K562 (cell line): ENCODE results near the gene SLC2A9. TPM values are rescaled to one million over a fixed set of nuclear protein-coding genes. Genes with fewer than 3 reads are reported as not detected.
A peak's percentile ranks its signal among the peaks of the same experiment; 100 is the strongest.

ENCODE experiments used
- ATAC-seq: fragments of 200-7000 bp; cut with Tn5 transposase; 3 replicates; pipeline ENCODE4 v1.9.1; 2020; ENCODE audit warnings: moderate library complexity
- BruUV-seq: library from RNA; stranded (reverse); fragments of 400-500 nt; replicated peaks from 2 replicates; lab custom pipeline; 2021; lab: Mats Ljungman, UMichigan
- CTCF ChIA-PET: fragments of 300-600 bp; formaldehyde crosslinking; extraction: SDS; loops from one replicate; lab custom pipeline; 2021; ENCODE audit warnings: low intra/inter-chr PET ratio; lab: Yijun Ruan, JAX
- POLR2A ChIA-PET: fragments of 300-600, 350-650 bp; sonication (Branson Sonifier 250); formaldehyde crosslinking; extraction: SDS; loops from one replicate; lab custom pipeline; 2021; ENCODE audit warnings: antibody characterized with exemption, inconsistent platforms; lab: Yijun Ruan, JAX
- DNase-seq, 4 experiments: peaks; one replicate each; pipeline versions ENCODE4 v3.0.0 to v3.0.0-alpha.2; 2011 to 2018; ENCODE audit warnings: low spot score in 3 of 4, mixed read lengths in 3 of 4; ENCODE audit errors: extremely low read depth in 1 of 4
- FAIRE-seq: peaks from 2 replicates; lab custom pipeline; 2011; peaks lifted over from hg19 to GRCh38; lab: Jason Lieb, UNC
- H2AFZ ChIP-seq: 2 replicates; pipeline ENCODE4 v1.6.0; 2011; ENCODE audit warnings: low read depth, low read length, control low read depth, inconsistent platforms
- H3K27ac ChIP-seq: fragments of 200-600 bp; 3 replicates; pipeline ENCODE4 v1.8.0; 2011; ENCODE audit warnings: low read depth, mild to moderate bottlenecking, control low read depth, inconsistent platforms, low read length, moderate library complexity, mixed read lengths; ENCODE audit errors: extremely low read depth
- H3K27me3 ChIP-seq, 2 experiments: fragments of 300-600 bp in 1 of 2; 2 replicates in 1 of 2; 3 replicates in 1 of 2; pipeline versions ENCODE4 v1.6.0 to v1.8.0; 2011; ENCODE audit warnings: inconsistent platforms in 2 of 2, low read length in 2 of 2, mild to moderate bottlenecking in 1 of 2, mixed read lengths in 1 of 2, moderate library complexity in 1 of 2; ENCODE audit not compliant: control insufficient read depth in 2 of 2, insufficient read depth in 2 of 2
- H3K36me3 ChIP-seq: fragments of 300-600 bp; 3 replicates; pipeline ENCODE4 v1.8.0; 2011; ENCODE audit warnings: mild to moderate bottlenecking, low read length, inconsistent platforms; ENCODE audit not compliant: control insufficient read depth, insufficient read depth
- H3K4me1 ChIP-seq, 2 experiments: fragments of 200-600 bp in 1 of 2; replicated peaks in 1 of 2; 2 replicates in 1 of 2; 3 replicates in 1 of 2; pipeline versions ENCODE4 v1.5.1 to v1.8.0; 2011; ENCODE audit warnings: inconsistent platforms in 2 of 2, low read length in 2 of 2, mild to moderate bottlenecking in 1 of 2, mixed read lengths in 1 of 2, moderate library complexity in 1 of 2; ENCODE audit not compliant: control insufficient read depth in 2 of 2, insufficient read depth in 2 of 2
- H3K4me2 ChIP-seq: 2 replicates; pipeline ENCODE4 v1.6.1; 2011; ENCODE audit warnings: low read length, control low read depth, inconsistent platforms, mixed read lengths; ENCODE audit not compliant: insufficient read depth
- H3K4me3 ChIP-seq: fragments of 200-600 bp; sonication (generic), shearing (Covaris generic); 2 replicates; pipeline ENCODE4 v1.5.1; 2016; ENCODE audit warnings: control low read depth, inconsistent platforms
- H3K79me2 ChIP-seq: fragments of 200-600 bp; 3 replicates; pipeline ENCODE4 v1.8.0; 2011; ENCODE audit warnings: low read length, inconsistent platforms; ENCODE audit not compliant: control insufficient read depth, insufficient read depth
- H3K9ac ChIP-seq, 2 experiments: 2 replicates each; pipeline versions ENCODE4 v1.6.0 to v1.6.1; 2011; ENCODE audit warnings: low read depth in 2 of 2, low read length in 2 of 2, control low read depth in 1 of 2, inconsistent platforms in 1 of 2, mild to moderate bottlenecking in 1 of 2, mixed read lengths in 1 of 2; ENCODE audit not compliant: insufficient read depth in 1 of 2
- H3K9me1 ChIP-seq: one replicate; pipeline ENCODE4 v1.6.0; 2011; ENCODE audit warnings: inconsistent platforms, mild to moderate bottlenecking, low read length, moderate library complexity; ENCODE audit not compliant: control insufficient read depth, insufficient read depth
- H3K9me3 ChIP-seq: replicated peaks from 2 replicates; pipeline ENCODE4 v1.5.1; 2011; ENCODE audit warnings: low read depth, low read length, inconsistent platforms; ENCODE audit not compliant: control insufficient read depth, insufficient read depth
- H4K20me1 ChIP-seq: replicated peaks from 2 replicates; pipeline ENCODE4 v1.6.1; 2011; ENCODE audit warnings: low read length, inconsistent platforms, mixed read lengths; ENCODE audit not compliant: control insufficient read depth, insufficient read depth
- ESRRB ChIP-seq: fragments of 250-450 bp; sonication (Bioruptor Pico); IDR thresholded peaks from 2 replicates; pipeline ENCODE4 v1.5.0; 2020; ENCODE audit warnings: mild to moderate bottlenecking, moderate library complexity, borderline replicate concordance
- EWSR1 ChIP-seq: fragments of 450-650 bp; IDR thresholded peaks from 2 replicates; pipeline ENCODE4 v1.6.1; 2018; ENCODE audit warnings: borderline replicate concordance, mild to moderate bottlenecking, low read depth, moderate library complexity; ENCODE audit not compliant: partially characterized antibody
- GABPB1 ChIP-seq: sonication (generic); formaldehyde crosslinking; IDR thresholded peaks from 2 replicates; pipeline ENCODE4 v1.8.0; 2022; ENCODE audit warnings: mild to moderate bottlenecking, missing genetic modification reagents
- JUND ChIP-seq, 2 experiments: IDR thresholded peaks; 2 replicates in 1 of 2; 3 replicates in 1 of 2; pipeline ENCODE4 v1.6.1; 2011; ENCODE audit warnings: borderline replicate concordance in 2 of 2, low read depth in 2 of 2, low read length in 2 of 2, improper control_type of control experiment in 1 of 2, missing biosample characterization in 1 of 2, missing genetic modification characterization in 1 of 2, missing genetic modification reagents in 1 of 2
- RAD21 ChIP-seq, 2 experiments: fragments of 250-450 bp in 1 of 2; fragments of 450-650 bp in 1 of 2; sonication (Bioruptor Pico) in 1 of 2; formaldehyde crosslinking in 1 of 2; IDR thresholded peaks in 1 of 2; conservative IDR thresholded peaks in 1 of 2; 2 replicates each; pipeline versions ENCODE4 v1.4.0 to v1.8.0; 2020 to 2022; ENCODE audit warnings: mild to moderate bottlenecking in 2 of 2, moderate library complexity in 1 of 2
- SMC3 ChIP-seq: conservative IDR thresholded peaks from 2 replicates; pipeline ENCODE4 v1.6.1; 2011; ENCODE audit warnings: low read depth, low read length, improper control_type of control experiment; ENCODE audit not compliant: insufficient read depth
- TBP ChIP-seq: optimal IDR thresholded peaks from 2 replicates; pipeline ENCODE3; 2011; ENCODE audit warnings: low read depth, low read length, improper control_type of control experiment
- ZBTB8A ChIP-seq: fragments of 450-650 bp; IDR thresholded peaks from 2 replicates; pipeline ENCODE4 v1.6.1; 2018; ENCODE audit warnings: mild to moderate bottlenecking, moderate library complexity; ENCODE audit not compliant: partially characterized antibody
- ZNF79 ChIP-seq: fragments of 250-450 bp; sonication (Bioruptor Pico); IDR thresholded peaks from 2 replicates; pipeline ENCODE4 v1.4.0; 2020; ENCODE audit warnings: low read depth, mild to moderate bottlenecking, moderate library complexity
- WGBS: fragments of 100-300 bp; shearing (Covaris generic); methylation state at CpG from one replicate; pipeline ENCODE4 v1.1.6; 2016; ENCODE audit warnings: low coverage, mixed read lengths; ENCODE audit not compliant: insufficient coverage; ENCODE audit errors: missing lambda C conversion rate; 5-methylcytosine and 5-hydroxymethylcytosine counted together
- in situ Hi-C: fragments of 300-500 bp; cut with MboI; formaldehyde crosslinking; loops from 4 replicates; pipeline ENCODE4 v1.15.0; 2018; ENCODE audit warnings: inconsistent platforms, mixed read lengths
- intact Hi-C: fragments of 100-400 bp; cut with micrococcal nuclease; formaldehyde crosslinking; loops from 2 replicates; pipeline ENCODE4 v1.14.2; 2022
- polyA plus RNA-seq, 8 experiments: library from polyadenylated mRNA; depleted of rRNA in 4 of 8; stranded (reverse) in 5 of 8; unstranded in 3 of 8; fragments of >200 nt; fragmentation: Nextera tagmentation in 2 of 8; fragmentation: Illumina TruSeq in 1 of 8; extraction: Ambion mirVana in 2 of 8; extraction: Trizol in 1 of 8; gene quantifications; 2 replicates each; pipeline versions ENCODE4 v1.2.1 to v1.2.3, GENCODE V29; 2011 to 2014; ENCODE audit warnings: inconsistent platforms in 1 of 8, missing spikeins in 1 of 8
- total RNA-seq, 7 experiments: library from RNA; depleted of rRNA in 6 of 7; stranded (reverse); fragments of >200 nt in 6 of 7; fragmentation: Illumina TruSeq in 2 of 7; extraction: Trizol in 2 of 7; gene quantifications; 2 replicates each; pipeline versions ENCODE4 v1.2.1 to v1.2.3, GENCODE V29; 2011 to 2021; ENCODE audit warnings: low replicate concordance in 1 of 7
- TF ChIP-seq, protein P1 (sequence below), 3 experiments: IDR thresholded peaks in 2 of 3; conservative IDR thresholded peaks in 1 of 3; 2 replicates each; pipeline ENCODE4 v1.5.1; 2011 to 2012; ENCODE audit warnings: low read length in 3 of 3, mild to moderate bottlenecking in 3 of 3, control low read depth in 2 of 3, improper control_type of control experiment in 1 of 3, inconsistent platforms in 1 of 3, low read depth in 1 of 3, mixed read lengths in 1 of 3, moderate library complexity in 1 of 3; ENCODE audit not compliant: insufficient read depth in 2 of 3
- TF ChIP-seq, protein P2 (sequence below): sonication (generic); formaldehyde crosslinking; IDR thresholded peaks from 2 replicates; pipeline ENCODE4 v1.8.0; 2022; ENCODE audit warnings: mild to moderate bottlenecking, low read depth, missing genetic modification reagents

The SLC2A9 gene
- total and polyA plus RNA-seq, 9 of the 15 experiments (the other 6 are each of a cell fraction or from before 2014, with no cell fraction given) = 0.15 to 1.9 (median 0.76) TPM

GRCh38 chr4:10015140-10015753 lies 6.0 kb downstream of the SLC2A9 start (continued):
- TF ChIP-seq, protein P1, sequence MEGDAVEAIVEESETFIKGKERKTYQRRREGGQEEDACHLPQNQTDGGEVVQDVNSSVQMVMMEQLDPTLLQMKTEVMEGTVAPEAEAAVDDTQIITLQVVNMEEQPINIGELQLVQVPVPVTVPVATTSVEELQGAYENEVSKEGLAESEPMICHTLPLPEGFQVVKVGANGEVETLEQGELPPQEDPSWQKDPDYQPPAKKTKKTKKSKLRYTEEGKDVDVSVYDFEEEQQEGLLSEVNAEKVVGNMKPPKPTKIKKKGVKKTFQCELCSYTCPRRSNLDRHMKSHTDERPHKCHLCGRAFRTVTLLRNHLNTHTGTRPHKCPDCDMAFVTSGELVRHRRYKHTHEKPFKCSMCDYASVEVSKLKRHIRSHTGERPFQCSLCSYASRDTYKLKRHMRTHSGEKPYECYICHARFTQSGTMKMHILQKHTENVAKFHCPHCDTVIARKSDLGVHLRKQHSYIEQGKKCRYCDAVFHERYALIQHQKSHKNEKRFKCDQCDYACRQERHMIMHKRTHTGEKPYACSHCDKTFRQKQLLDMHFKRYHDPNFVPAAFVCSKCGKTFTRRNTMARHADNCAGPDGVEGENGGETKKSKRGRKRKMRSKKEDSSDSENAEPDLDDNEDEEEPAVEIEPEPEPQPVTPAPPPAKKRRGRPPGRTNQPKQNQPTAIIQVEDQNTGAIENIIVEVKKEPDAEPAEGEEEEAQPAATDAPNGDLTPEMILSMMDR (IDR thresholded peaks at IDR 0.05 in 2 of 3, conservative IDR thresholded peaks at IDR 0.05 in 1 of 3; ENCODE audit: insufficient read depth in 2 of 3, low read depth in 1 of 3, low read length in 3 of 3) = peak; percentile 60 to 76 (median 74)
- no peak for TF ChIP-seq ZBTB8A
- TF ChIP-seq, all 486 proteins: peak for 5

DNA sequence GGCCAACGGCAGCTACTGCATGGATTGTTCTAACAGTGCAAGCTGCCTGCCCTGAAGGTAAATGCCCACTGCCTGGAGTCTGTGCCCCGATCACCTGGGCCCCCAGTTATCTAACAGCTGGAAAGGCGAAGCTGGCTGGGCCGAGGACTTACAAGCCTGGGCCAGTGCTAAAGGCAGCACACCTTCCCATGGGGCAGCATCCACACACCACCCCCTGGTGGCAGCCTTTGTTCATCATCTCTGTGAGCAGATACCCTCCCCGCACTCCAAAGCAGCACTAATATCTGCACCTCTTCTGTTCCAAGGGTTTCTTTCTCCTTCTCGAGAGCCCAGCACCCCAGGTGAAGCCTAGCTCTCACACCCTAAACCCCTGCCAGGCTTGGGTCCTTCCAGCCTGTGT lies 7.6 kb downstream of the SLC2A9 start:
- DNase-seq (peak; percentile 64 to 71 (median 68)), ATAC-seq (peak; percentile 91), FAIRE-seq (peak; percentile 91)
- Histone ChIP-seq H3K9me3 (no peaks in the 10 kb centered on the region), H3K4me1 (peaks cover 3 to 10% of the 10 kb centered on the region in 2 experiments; a peak in 3 of 5 replicates), H3K4me3 (no peak overlapping the region), H2AFZ (no peak overlapping the region), H3K4me2 (no peak overlapping the region), H3K9me1 (no peaks in the 10 kb centered on the region), H3K9ac (no peak overlapping the region), H4K20me1 (0 out of 2 replicates have a peak, but pooled peaks cover 3% of the 10 kb centered on the region), H3K27ac (no peak overlapping the region), H3K36me3 (no peaks in the 10 kb centered on the region), H3K27me3 (peaks cover 0 to 6% of the 10 kb centered on the region in 2 experiments; a peak in 1 of 5 replicates), H3K79me2 (no peaks in the 10 kb centered on the region)
- WGBS = 8% methylated on average over 6 of the region's 6 CpGs
- no TSS peak for BruUV-seq
- intact Hi-C loops (loop anchor here (1.0 to 5.0 kb wide), 3 partner anchors 86 to 309 kb away; no protein-coding TSS in a partner anchor), in situ Hi-C loops (no loop called here)
- POLR2A ChIA-PET = interaction anchor here (0.7 to 1.3 kb wide), 4 partner anchors 10 to 253 kb away, joined by 3 to 5 read pairs (median 4); no protein-coding TSS in a partner anchor
- CTCF ChIA-PET = interaction anchor here (3.5 kb wide), 1 partner anchor 250 kb away, joined by 15 read pairs; no protein-coding TSS in a partner anchor
- TF ChIP-seq JUND (IDR thresholded peaks at IDR 0.05; ENCODE audit: borderline replicate concordance, low read depth, low read length) (0 out of 2 replicates have a peak, but pooled peaks have one; percentile 18), JUND (tag; IDR thresholded peaks at IDR 0.05; ENCODE audit: borderline replicate concordance, low read depth, low read length) (no peak), GABPB1 (CRISPR knock-in tag) (no peak), RAD21 (CRISPR knock-in tag; conservative IDR thresholded peaks at IDR 0.05 in 1 of 2, IDR thresholded peaks at IDR 0.05 in 1 of 2) (peak; percentile 54 to 78), ZNF79 (CRISPR knock-in tag) (no peak), EWSR1 (no peak), TBP (no peak), ESRRB (CRISPR knock-in tag) (no peak), SMC3 (peak; percentile 58)
- TF ChIP-seq, protein P2, sequence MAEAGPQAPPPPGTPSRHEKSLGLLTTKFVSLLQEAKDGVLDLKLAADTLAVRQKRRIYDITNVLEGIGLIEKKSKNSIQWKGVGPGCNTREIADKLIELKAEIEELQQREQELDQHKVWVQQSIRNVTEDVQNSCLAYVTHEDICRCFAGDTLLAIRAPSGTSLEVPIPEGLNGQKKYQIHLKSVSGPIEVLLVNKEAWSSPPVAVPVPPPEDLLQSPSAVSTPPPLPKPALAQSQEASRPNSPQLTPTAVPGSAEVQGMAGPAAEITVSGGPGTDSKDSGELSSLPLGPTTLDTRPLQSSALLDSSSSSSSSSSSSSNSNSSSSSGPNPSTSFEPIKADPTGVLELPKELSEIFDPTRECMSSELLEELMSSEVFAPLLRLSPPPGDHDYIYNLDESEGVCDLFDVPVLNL (CRISPR knock-in tag) = no peak
